T-helper 2 cell treated with Interferon-gamma antibody and Interleukin-4, amounts not matched to agents 100 ng/mL and 5 ng/mL, for 36 hours (primary cell): ENCODE data around the gene MFGE8. TPM values are rescaled to one million over a fixed set of nuclear protein-coding genes. Genes with fewer than 3 reads are reported as not detected.
"Not testable (repeated sequence)": the region's sequence is repeated elsewhere in the genome, so short reads cannot be mapped to it uniquely, and the experiment has no call there.

Experiments used
- intact Hi-C: fragments of 100-400 bp; cut with micrococcal nuclease; formaldehyde crosslinking; loops from one replicate; pipeline ENCODE4 v1.15.1; 2023
- total RNA-seq: library from RNA; stranded (reverse); gene quantifications from 2 replicates; pipeline ENCODE4 v1.2.3, GENCODE V29; 2022

MFGE8 gene
- total RNA-seq, result 37.4 and 41.9 TPM in 2 replicates

- intact Hi-C loops, result loop anchor here (1.0 kb wide), 2 partner anchors 9 to 18 kb away; partner anchors contain the start of gene HAPLN3
Observed at GRCh38 chr15:88913017-88913849, at the start of gene MFGE8. MFGE8 (minus strand) TSS chr15:88913379; CDS start chr15:88913319, 60 bp downstream.

GRCh38 chr15:88959445-88959844 lies 46.3 kb upstream of the MFGE8 start:
- intact Hi-C loops, result no loop called here

GRCh38 chr15:88956906-88957305 lies 43.7 kb upstream of the MFGE8 start:
- intact Hi-C loops, result no loop called here

- intact Hi-C loops, result no loop called here
Observed at GRCh38 chr15:88956263-88956662, 43.1 kb upstream of the MFGE8 start.

- intact Hi-C loops, result no loop called here
Observed at GRCh38 chr15:88954431-88955277, 41.5 kb upstream of the MFGE8 start.

- intact Hi-C loops, result no loop called here
Observed at GRCh38 chr15:88950600-88951160, 37.5 kb upstream of the MFGE8 start.

GRCh38 chr15:88949734-88950400 lies 36.7 kb upstream of the MFGE8 start:
- intact Hi-C loops, result no loop called here

GRCh38 chr15:88940110-88940675 lies 27.0 kb upstream of the MFGE8 start:
- intact Hi-C loops, result no loop called here

GRCh38 chr15:88939486-88939806 lies 26.3 kb upstream of the MFGE8 start:
- intact Hi-C loops, result no loop called here

- intact Hi-C loops, result no loop called here
Observed at GRCh38 chr15:88938802-88939485, 25.8 kb upstream of the MFGE8 start.

GRCh38 chr15:88934449-88934848 lies 21.3 kb upstream of the MFGE8 start:
- intact Hi-C loops, result not testable (repeated sequence)

- intact Hi-C loops, result no loop called here
Observed at GRCh38 chr15:88932875-88933330, 19.7 kb upstream of the MFGE8 start.

GRCh38 chr15:88932271-88932874 lies 19.2 kb upstream of the MFGE8 start:
- intact Hi-C loops, result no loop called here

GRCh38 chr15:88930579-88930978 lies 17.4 kb upstream of the MFGE8 start:
- intact Hi-C loops, result no loop called here

- intact Hi-C loops, result not testable (repeated sequence)
Observed at GRCh38 chr15:88929358-88930098, 16.3 kb upstream of the MFGE8 start.

- intact Hi-C loops, result not testable (repeated sequence)
Observed at GRCh38 chr15:88928192-88928591, 15.0 kb upstream of the MFGE8 start.

- intact Hi-C loops, result not testable (repeated sequence)
Observed at GRCh38 chr15:88925648-88926047, 12.5 kb upstream of the MFGE8 start.

GRCh38 chr15:88920892-88921435 lies 7.8 kb upstream of the MFGE8 start:
- intact Hi-C loops, result not testable (repeated sequence)
